Measurements from ENCODE around the gene GFRA1.

DNA sequence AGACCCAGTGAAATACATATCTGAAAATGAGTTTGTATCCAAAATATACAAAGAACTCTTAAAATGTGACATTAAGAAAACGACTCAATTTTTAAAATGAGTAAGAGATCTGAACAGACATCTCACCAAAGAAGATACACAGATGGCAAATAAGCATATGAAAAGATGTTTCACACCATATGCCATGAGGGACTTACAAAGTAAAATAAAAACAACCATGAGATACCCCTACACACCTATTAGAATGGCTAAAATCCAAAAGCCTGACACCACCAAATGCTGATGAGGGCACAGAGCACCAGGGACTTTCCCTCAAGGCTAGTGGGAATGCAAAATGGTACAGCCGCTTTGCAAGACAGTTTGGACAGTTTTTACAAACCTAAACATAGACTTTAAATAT, 27.9 kb downstream of the GFRA1 start:
- no peak for TF ChIP-seq CTCF (IDR thresholded peaks at IDR 0.05; ENCODE audit: poor library complexity)
- no peak for TF ChIP-seq EZH2 (IDR thresholded peaks at IDR 0.05; ENCODE audit: borderline replicate concordance)
- TF ChIP-seq EZH2phosphoT487 (IDR thresholded peaks at IDR 0.05; ENCODE audit: low read depth, severe bottlenecking, unreplicated experiment) = no peak

Data from hepatocyte (in vitro differentiated cells).